ENCODE results near the gene B3GLCT. TPM values are rescaled to one million over a fixed set of nuclear protein-coding genes. Genes with fewer than 3 reads are reported as not detected.

Gene B3GLCT
- total RNA-seq, 1 donor, result 6.1 TPM

DNA sequence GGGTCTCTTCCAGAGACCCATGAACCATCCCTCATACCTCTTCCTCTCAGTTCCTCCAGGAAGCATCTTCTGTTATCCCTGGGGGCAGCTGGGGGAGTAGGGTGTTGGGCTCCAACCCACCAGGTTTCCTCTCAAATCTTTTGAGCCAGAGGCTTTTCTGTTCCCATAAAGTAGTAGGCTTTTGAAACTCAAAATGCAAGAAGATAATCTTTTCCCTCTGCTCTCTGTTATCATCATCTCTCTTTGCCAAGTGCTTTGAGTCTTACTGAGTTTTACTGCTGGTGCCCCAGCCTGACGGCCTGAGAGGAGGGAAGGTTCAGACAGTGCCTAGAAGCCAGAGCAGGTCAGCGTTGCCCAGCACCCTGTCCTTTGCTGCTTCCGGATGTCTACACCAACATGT lies 157.2 kb downstream of the B3GLCT start:
- peaks cover 5% of the 10 kb centered on the region for H3K27me3 ChIP-seq (ENCODE audit: insufficient read depth, low read length)
- no peaks in the 10 kb centered on the region for H3K9me3 ChIP-seq (ENCODE audit: low read depth, low read length)
- no peaks in the 10 kb centered on the region for H3K4me1 ChIP-seq (ENCODE audit: insufficient read depth, low read length)
- no peak overlapping the region for H3K4me3 ChIP-seq (ENCODE audit: low read length)

DNA sequence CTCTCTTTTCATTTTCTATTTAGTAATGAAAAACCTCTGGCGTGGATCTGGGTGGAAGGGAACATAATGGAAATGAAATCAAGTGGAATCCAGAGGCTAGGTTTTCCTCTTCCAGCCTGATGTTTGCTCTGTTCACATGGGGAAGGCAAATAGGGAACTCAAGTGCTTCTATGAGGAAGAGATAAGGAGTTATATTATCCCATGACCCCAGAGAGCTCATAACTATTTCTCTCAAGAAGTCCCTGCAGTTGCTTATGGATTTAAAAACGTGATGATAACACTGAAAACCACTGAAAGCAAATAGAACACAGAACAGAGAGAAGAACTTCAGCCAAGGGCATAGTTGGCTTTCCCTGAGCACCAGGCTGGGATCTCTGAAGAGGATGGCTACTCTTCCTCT lies 157.8 kb downstream of the B3GLCT start:
- Histone ChIP-seq H3K4me1 (ENCODE audit: insufficient read depth, low read length) (no peaks in the 10 kb centered on the region), H3K9me3 (ENCODE audit: low read depth, low read length) (no peaks in the 10 kb centered on the region), H3K27me3 (ENCODE audit: insufficient read depth, low read length) (peaks cover 4% of the 10 kb centered on the region), H3K4me3 (ENCODE audit: low read length) (no peak overlapping the region)

DNA sequence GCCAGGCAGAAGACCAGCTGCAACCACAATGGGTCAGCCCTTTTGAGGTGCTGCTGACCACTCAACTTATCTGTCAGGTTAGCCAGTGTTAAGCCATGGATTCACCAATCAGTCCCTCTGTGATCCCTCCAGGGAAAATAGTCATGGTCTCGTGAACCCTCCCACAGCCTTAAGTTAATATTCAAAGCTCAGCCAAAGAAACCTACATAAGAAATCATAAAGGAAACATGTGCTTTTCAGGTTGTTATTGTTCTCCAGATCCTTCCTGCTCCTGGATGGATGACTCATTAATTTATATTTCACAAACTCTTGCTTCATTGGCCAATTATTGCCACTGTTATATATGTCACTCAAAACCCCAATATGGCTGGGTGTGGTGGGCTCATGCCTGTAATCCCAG lies 161.9 kb downstream of the B3GLCT start:
- H3K4me1 ChIP-seq (ENCODE audit: insufficient read depth, low read length), result no peaks in the 10 kb centered on the region
- H3K4me3 ChIP-seq (ENCODE audit: low read length), result no peak overlapping the region
- no peaks in the 10 kb centered on the region for H3K27me3 ChIP-seq (ENCODE audit: insufficient read depth, low read length)
- no peaks in the 10 kb centered on the region for H3K9me3 ChIP-seq (ENCODE audit: low read depth, low read length)

DNA sequence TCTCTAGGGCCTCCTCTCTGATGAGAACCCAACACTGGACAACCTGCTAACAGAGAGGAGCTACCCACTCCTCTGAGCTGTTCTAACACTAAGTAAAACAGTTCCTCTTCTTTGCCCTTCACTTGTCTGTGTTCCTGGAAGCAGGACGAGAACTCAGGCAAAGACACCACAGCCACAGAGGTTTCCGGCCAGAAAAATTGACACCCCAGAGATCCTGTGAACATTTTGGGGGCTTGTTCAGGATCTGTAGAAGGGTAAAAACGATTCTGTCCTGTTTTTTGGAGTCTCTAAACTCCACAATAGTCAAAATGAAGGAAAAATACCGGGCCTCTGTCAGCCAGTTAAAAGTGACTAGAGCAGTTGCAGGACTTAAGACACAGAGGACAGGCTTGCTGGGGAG lies 165.9 kb downstream of the B3GLCT start:
- Histone ChIP-seq H3K9me3 (ENCODE audit: low read depth, low read length) (no peaks in the 10 kb centered on the region), H3K4me1 (ENCODE audit: insufficient read depth, low read length) (no peaks in the 10 kb centered on the region), H3K27me3 (ENCODE audit: insufficient read depth, low read length) (no peaks in the 10 kb centered on the region), H3K4me3 (ENCODE audit: low read length) (no peak overlapping the region)

DNA sequence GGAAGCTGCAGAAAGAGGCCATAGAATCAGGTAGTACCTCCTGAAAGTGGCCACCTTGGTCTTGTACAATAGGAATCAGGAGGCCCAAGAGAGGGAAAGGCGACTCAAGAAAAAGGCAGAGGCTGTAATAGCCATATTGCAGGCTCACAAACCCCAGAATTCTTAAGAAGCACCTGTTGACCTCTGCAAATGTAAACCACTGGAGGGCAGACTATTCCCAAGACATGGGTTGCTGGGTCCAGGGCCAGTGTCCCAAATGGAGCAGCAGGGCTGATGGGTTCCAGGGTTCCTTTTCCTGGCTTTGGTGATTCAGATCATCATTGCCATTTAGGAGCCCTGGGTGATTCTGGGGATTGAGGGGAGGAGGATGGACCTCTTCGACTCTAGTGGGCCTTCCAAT lies 167.6 kb downstream of the B3GLCT start:
- no peaks in the 10 kb centered on the region for H3K9me3 ChIP-seq (ENCODE audit: low read depth, low read length)
- no peaks in the 10 kb centered on the region for H3K27me3 ChIP-seq (ENCODE audit: insufficient read depth, low read length)
- no peaks in the 10 kb centered on the region for H3K4me1 ChIP-seq (ENCODE audit: insufficient read depth, low read length)
- no peak overlapping the region for H3K4me3 ChIP-seq (ENCODE audit: low read length)

DNA sequence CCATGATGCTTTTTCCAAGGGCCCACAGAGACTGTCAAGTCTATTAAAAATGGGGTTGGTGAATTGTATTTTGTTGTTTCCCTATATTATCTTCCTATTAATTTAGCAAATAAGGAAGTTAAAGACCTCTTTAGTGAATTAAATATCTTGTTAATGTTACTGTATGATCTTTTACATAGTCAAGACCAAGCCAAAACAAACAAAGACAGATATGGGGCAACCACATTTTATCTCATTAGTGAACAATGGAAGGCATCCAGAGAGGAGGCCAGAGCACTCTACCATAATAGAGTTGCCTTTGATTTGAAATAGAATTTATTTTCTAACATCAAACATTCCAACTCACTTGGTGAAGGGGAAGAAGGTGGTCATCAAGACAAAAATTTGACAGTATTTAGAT lies 169.4 kb downstream of the B3GLCT start:
- Histone ChIP-seq H3K4me3 (ENCODE audit: low read length) (no peak overlapping the region), H3K27me3 (ENCODE audit: insufficient read depth, low read length) (no peaks in the 10 kb centered on the region), H3K4me1 (ENCODE audit: insufficient read depth, low read length) (no peaks in the 10 kb centered on the region), H3K9me3 (ENCODE audit: low read depth, low read length) (no peaks in the 10 kb centered on the region)

DNA sequence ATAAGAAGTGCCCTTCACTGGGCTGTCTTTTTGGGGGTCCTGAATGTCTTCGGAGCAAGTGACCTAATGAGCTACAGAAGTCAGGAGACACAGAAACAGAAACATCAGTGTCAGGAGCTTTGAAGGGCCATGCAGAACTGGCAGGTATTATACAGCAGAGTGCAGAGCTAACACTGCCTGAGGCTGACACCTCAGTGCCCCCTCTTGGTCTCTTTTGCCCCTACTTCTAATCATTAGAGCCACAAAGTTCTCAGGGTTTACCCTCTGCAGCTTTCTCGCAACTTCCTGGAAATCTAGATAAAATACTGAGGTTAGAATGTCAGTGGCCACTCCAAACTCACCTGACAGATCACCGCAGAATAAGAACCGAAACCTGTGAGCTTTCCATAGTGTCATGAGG lies 172.7 kb downstream of the B3GLCT start:
- Histone ChIP-seq H3K9me3 (ENCODE audit: low read depth, low read length) (no peaks in the 10 kb centered on the region), H3K4me1 (ENCODE audit: insufficient read depth, low read length) (no peaks in the 10 kb centered on the region), H3K27me3 (ENCODE audit: insufficient read depth, low read length) (no peaks in the 10 kb centered on the region), H3K4me3 (ENCODE audit: low read length) (no peak overlapping the region)

DNA sequence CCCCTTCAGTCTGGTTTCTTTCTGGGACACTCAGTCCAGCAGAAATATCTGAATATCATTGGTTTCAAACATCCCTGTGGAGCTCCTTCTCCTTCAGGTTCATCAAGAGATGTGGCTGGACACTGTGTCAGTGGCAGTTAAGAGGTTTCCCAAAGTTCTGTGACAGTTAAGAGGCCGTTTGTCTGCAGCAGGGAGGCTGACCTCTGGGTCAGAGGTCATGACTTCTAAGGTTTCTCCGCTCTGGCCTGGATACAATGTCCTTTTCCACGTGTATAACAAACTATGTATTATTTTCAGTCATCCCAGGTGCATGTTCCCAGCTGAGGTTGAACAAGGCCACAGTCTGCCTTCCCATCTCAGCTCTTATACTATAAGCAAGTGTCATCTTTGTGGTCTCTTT lies 174.9 kb downstream of the B3GLCT start:
- Histone ChIP-seq H3K4me1 (ENCODE audit: insufficient read depth, low read length) (no peaks in the 10 kb centered on the region), H3K27me3 (ENCODE audit: insufficient read depth, low read length) (no peaks in the 10 kb centered on the region), H3K9me3 (ENCODE audit: low read depth, low read length) (no peaks in the 10 kb centered on the region), H3K4me3 (ENCODE audit: low read length) (no peak overlapping the region)

DNA sequence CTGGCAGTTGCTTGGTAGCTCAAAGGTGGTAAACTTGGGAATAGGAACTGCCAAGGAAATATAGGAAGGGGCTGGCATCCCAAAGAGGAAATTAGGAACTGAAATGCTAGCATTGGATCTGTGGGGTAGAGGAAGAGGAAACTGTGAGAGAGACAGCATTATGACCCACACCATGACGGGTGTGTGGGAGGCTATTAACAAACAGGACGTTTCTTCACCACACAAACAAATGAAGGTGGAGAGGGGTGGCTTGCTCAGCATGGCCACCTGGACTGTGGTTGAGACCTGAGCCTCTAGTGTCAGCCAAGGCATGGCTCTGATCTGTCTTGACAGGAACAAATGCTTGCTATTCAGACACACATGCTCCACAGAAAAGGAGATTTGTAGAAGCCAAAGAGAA lies 178.2 kb downstream of the B3GLCT start:
- Histone ChIP-seq H3K4me1 (ENCODE audit: insufficient read depth, low read length) (no peaks in the 10 kb centered on the region), H3K27me3 (ENCODE audit: insufficient read depth, low read length) (no peaks in the 10 kb centered on the region), H3K9me3 (ENCODE audit: low read depth, low read length) (no peaks in the 10 kb centered on the region), H3K4me3 (ENCODE audit: low read length) (no peak overlapping the region)

DNA sequence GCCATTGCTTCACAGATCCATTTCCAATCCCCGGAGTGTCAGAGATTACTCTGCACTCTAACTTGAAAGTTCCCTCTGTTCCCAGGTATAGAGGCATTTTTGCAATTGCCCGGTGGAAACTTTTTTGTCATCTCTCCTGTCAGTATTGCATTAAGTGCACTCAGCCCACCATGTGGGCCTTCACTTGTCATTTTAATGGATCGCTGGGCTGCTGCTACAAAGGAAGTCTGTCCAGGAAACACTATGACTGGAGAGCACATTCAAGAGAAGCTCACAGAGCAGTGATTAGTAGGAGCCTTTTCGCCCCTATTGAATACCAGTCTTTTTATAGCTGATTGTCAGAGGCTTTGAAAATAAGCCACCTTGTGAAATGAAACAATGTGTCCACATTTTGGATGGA lies 180.9 kb downstream of the B3GLCT start:
- H3K4me1 ChIP-seq (ENCODE audit: insufficient read depth, low read length), result no peaks in the 10 kb centered on the region
- H3K9me3 ChIP-seq (ENCODE audit: low read depth, low read length), result no peaks in the 10 kb centered on the region
- H3K4me3 ChIP-seq (ENCODE audit: low read length), result no peak overlapping the region
- no peaks in the 10 kb centered on the region for H3K27me3 ChIP-seq (ENCODE audit: insufficient read depth, low read length)

Other genes starting within 250 kb of the B3GLCT start
- 60.7 TPM for gene HSPH1, start 38.1 kb upstream of the B3GLCT start, total RNA-seq

Data from mononuclear cell (primary cell).